A549 (cell line): Measurements from ENCODE around the gene SHLD1. TPM values are rescaled to one million over a fixed set of nuclear protein-coding genes. Genes with fewer than 3 reads are reported as not detected.
A peak's percentile ranks its signal among the peaks of the same experiment; 100 is the strongest.

ENCODE experiments used
- ATAC-seq, 2 experiments: fragments of 200-7000 bp in 1 of 2; fragments of >200 bp in 1 of 2; cut with Nextera tagmentation in 1 of 2; cut with Tn5 transposase in 1 of 2; 3 replicates each; pipeline versions ENCODE4 v1.8.0 to v1.9.1; 2018 to 2020; ENCODE audit warnings: mild to moderate bottlenecking in 1 of 2, moderate library complexity in 1 of 2
- CTCF ChIA-PET: fragments of 300-600 bp; sonication (Branson Sonifier 250); formaldehyde crosslinking; extraction: SDS; loops from one replicate; lab custom pipeline; 2021; ENCODE audit warnings: antibody characterized with exemption, inconsistent platforms; lab: Yijun Ruan, JAX
- POLR2A ChIA-PET: fragments of 350-600 bp; formaldehyde crosslinking; extraction: SDS; loops from one replicate; lab custom pipeline; 2021; ENCODE audit warnings: antibody characterized with exemption, inconsistent platforms; lab: Yijun Ruan, JAX
- DNase-seq, 2 experiments: peaks; one replicate each; pipeline versions ENCODE4 v3.0.0 to v3.0.0-alpha.2; 2011 to 2016; ENCODE audit warnings: low read depth in 1 of 2, low spot score in 1 of 2
- FAIRE-seq: peaks from 2 replicates; lab custom pipeline; 2011; peaks lifted over from hg19 to GRCh38; lab: Jason Lieb, UNC
- H3K27ac ChIP-seq, 2 experiments: fragments of >200 bp; sonication (Bioruptor Twin); formaldehyde crosslinking; 3 replicates each; pipeline ENCODE4 v1.5.1; 2016 to 2017
- H3K4me1 ChIP-seq: fragments of >200 bp; sonication (Bioruptor Twin); formaldehyde crosslinking; 3 replicates; pipeline ENCODE4 v1.6.1; 2016
- H3K4me2 ChIP-seq: fragments of >200 bp; sonication (Bioruptor Twin); formaldehyde crosslinking; 3 replicates; pipeline ENCODE4 v1.6.1; 2016
- H3K4me3 ChIP-seq: fragments of >200 bp; sonication (Bioruptor Twin); formaldehyde crosslinking; 3 replicates; pipeline ENCODE4 v1.5.1; 2016
- H3K9me3 ChIP-seq: fragments of >200 bp; sonication (Bioruptor Twin); formaldehyde crosslinking; 3 replicates; pipeline ENCODE4 v1.6.1; 2016
- CBX8 ChIP-seq: fragments of 200-600 bp; sonication (generic); IDR thresholded peaks from 2 replicates; pipeline ENCODE4 v1.6.1; 2016
- CHD4 ChIP-seq: fragments of 200-600 bp; sonication (generic); IDR thresholded peaks from 2 replicates; pipeline ENCODE4 v1.6.1; 2016; ENCODE audit warnings: antibody characterized with exemption, mild to moderate bottlenecking, borderline replicate concordance
- EHF ChIP-seq: fragments of 250-450 bp; sonication (Bioruptor Pico); IDR thresholded peaks from 2 replicates; pipeline ENCODE4 v1.5.0; 2020; ENCODE audit warnings: mild to moderate bottlenecking
- EP300 ChIP-seq, 2 experiments: fragments of >200 bp; sonication (Bioruptor Twin); formaldehyde crosslinking; IDR thresholded peaks; 2 replicates in 1 of 2; 3 replicates in 1 of 2; pipeline ENCODE4 v1.6.1; 2016 to 2017
- ESRRA ChIP-seq: fragments of 150-350 bp; IDR thresholded peaks from 2 replicates; pipeline ENCODE4 v1.6.1; 2014; ENCODE audit warnings: mild to moderate bottlenecking, low read length, borderline replicate concordance
- GATA3 ChIP-seq: IDR thresholded peaks from 2 replicates; pipeline ENCODE4 v1.6.1; 2012; ENCODE audit warnings: borderline replicate concordance
- HEYL ChIP-seq: fragments of 250-450 bp; sonication (Bioruptor Pico); IDR thresholded peaks from 2 replicates; pipeline ENCODE4 v1.8.0; 2021; ENCODE audit warnings: mild to moderate bottlenecking, moderate library complexity
- HOXA7 ChIP-seq: fragments of 250-450 bp; sonication (Bioruptor Pico); IDR thresholded peaks from 2 replicates; pipeline ENCODE4 v1.5.0; 2020; ENCODE audit warnings: mild to moderate bottlenecking, moderate library complexity
- HOXB13 ChIP-seq: fragments of 250-450 bp; sonication (Bioruptor Pico); IDR thresholded peaks from 2 replicates; pipeline ENCODE4 v1.5.0; 2020; ENCODE audit warnings: low read depth, mild to moderate bottlenecking, moderate library complexity
- HOXB5 ChIP-seq: fragments of 250-450 bp; sonication (Bioruptor Pico); IDR thresholded peaks from 2 replicates; pipeline ENCODE4 v1.5.0; 2020; ENCODE audit warnings: mild to moderate bottlenecking, moderate library complexity
- JUN ChIP-seq, 2 experiments: fragments of >200 bp; sonication (Bioruptor Twin); formaldehyde crosslinking; IDR thresholded peaks; 2 replicates in 1 of 2; 3 replicates in 1 of 2; pipeline ENCODE4 v1.6.1; 2016 to 2017
- JUNB ChIP-seq: fragments of >200 bp; sonication (Bioruptor Twin); formaldehyde crosslinking; IDR thresholded peaks from 2 replicates; pipeline ENCODE4 v1.6.1; 2016
- KDM5A ChIP-seq: fragments of 200-600 bp; sonication (generic); IDR thresholded peaks from 2 replicates; pipeline ENCODE4 v1.6.1; 2016; ENCODE audit warnings: antibody characterized with exemption, mild to moderate bottlenecking
- MAFK ChIP-seq: fragments of 450-650 bp; IDR thresholded peaks from 2 replicates; pipeline ENCODE4 v1.6.1; 2014; ENCODE audit not compliant: partially characterized antibody
- MAZ ChIP-seq: fragments of 150-350 bp; IDR thresholded peaks from 2 replicates; pipeline ENCODE4 v1.6.1; 2014; ENCODE audit warnings: antibody characterized with exemption, low read depth, low read length, borderline replicate concordance
- NFE2L2 ChIP-seq: fragments of 150-350 bp; conservative IDR thresholded peaks from 2 replicates; pipeline ENCODE4 v1.6.1; 2014; ENCODE audit warnings: low read length
- NR3C1 ChIP-seq: fragments of >200 bp; sonication (Bioruptor Twin); formaldehyde crosslinking; IDR thresholded peaks from 3 replicates; pipeline ENCODE4 v1.6.1; 2017
- POLR2AphosphoS2 ChIP-seq: conservative IDR thresholded peaks from 2 replicates; pipeline ENCODE4 v1.6.1; 2012; ENCODE audit warnings: low read length, improper control_type of control experiment, inconsistent platforms
- RNF2 ChIP-seq: fragments of 200-600 bp; sonication (generic); IDR thresholded peaks from 2 replicates; pipeline ENCODE4 v1.6.1; 2016; ENCODE audit warnings: low read depth, mild to moderate bottlenecking, antibody characterized with exemption, moderate library complexity, borderline replicate concordance
- SMC3 ChIP-seq: fragments of >200 bp; sonication (Bioruptor Twin); formaldehyde crosslinking; IDR thresholded peaks from 3 replicates; pipeline ENCODE4 v1.6.1; 2018; ENCODE audit warnings: inconsistent platforms
- SREBF2 ChIP-seq: fragments of 450-650 bp; IDR thresholded peaks from 2 replicates; pipeline ENCODE4 v1.6.1; 2014; ENCODE audit warnings: mild to moderate bottlenecking, moderate library complexity
- ZC3H11A ChIP-seq: fragments of 450-650 bp; IDR thresholded peaks from 2 replicates; pipeline ENCODE4 v1.6.1; 2014; ENCODE audit warnings: antibody characterized with exemption, mild to moderate bottlenecking
- WGBS: methylation state at CpG from one replicate; pipeline ENCODE4 v1.1.6; 2017; ENCODE audit errors: missing lambda C conversion rate; 5-methylcytosine and 5-hydroxymethylcytosine counted together
- polyA plus RNA-seq, 4 experiments: library from polyadenylated mRNA; depleted of rRNA in 3 of 4; stranded (reverse); fragments of >200 nt; fragmentation: RNase III in 1 of 4; extraction: RNeasy Plus Mini Kit Qiagen cat#74134 plus additional on column Dnase treatment in 1 of 4; gene quantifications; 2 replicates in 3 of 4; 3 replicates in 1 of 4; pipeline ENCODE4 v1.2.3, GENCODE V29; 2011 to 2017
- TF ChIP-seq, protein P1 (sequence below): fragments of 250-450 bp; sonication (Bioruptor Pico); IDR thresholded peaks from 2 replicates; pipeline ENCODE4 v1.5.0; 2021; ENCODE audit warnings: mild to moderate bottlenecking, moderate library complexity, borderline replicate concordance
- TF ChIP-seq, protein P2 (sequence below): fragments of >200 bp; sonication (Bioruptor Twin); formaldehyde crosslinking; IDR thresholded peaks from 3 replicates; pipeline ENCODE4 v1.5.1; 2016
- TF ChIP-seq, protein P3 (sequence below): IDR thresholded peaks from 2 replicates; pipeline ENCODE4 v1.6.1; 2012; ENCODE audit warnings: low read depth, borderline replicate concordance

The SHLD1 gene
- polyA plus RNA-seq, 2 of the 4 experiments (the other 2 are of a cell fraction), result 6.5 to 18.4 TPM

DNA sequence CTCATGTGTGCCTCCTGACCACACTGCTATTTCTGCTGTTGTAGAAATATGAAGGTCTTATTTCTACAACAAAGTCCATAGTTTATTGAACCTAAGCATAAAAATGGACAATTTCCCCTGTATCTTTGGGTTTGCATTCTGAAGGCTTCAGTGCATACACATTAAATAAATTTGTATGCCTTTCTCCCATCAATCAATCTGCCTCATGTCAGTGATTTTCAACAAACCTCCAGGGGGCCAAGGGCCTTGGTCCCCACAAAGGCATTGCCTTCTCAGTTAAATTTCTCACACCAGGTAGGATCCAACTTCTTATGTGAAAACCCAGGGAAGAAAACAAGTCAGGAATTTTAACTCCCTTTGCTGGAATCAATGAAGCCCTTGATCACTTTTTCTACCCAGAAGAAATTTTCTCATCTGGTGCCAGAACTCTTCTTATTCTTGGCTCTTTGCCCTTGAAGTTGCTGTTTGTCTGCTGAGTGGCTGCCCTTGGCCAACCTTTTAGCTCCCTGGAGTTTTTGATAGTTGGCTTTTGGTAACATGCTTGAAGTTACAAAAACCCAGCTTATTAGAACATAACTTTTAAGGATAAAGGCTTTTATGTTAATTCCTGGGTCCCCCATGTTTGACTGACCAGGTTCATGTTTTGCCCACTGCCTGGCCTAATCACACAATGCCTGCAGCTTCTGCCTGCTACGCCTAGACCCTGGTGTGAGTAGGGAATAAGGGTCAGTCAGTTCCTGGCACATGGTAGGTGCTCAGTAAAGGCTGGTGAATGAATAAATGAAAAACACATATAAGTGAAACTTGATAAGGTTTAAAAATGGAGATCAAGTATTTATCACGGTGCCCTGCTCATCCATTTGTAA, 37.0 kb downstream of the SHLD1 start:
- Histone ChIP-seq H3K27ac (peak overlapping the region; percentile 74 to 84), H3K4me2 (peak overlapping the region; percentile 48), H3K4me1 (peaks cover 50% of the 10 kb centered on the region), H3K9me3 (no peaks in the 10 kb centered on the region; the same call in 2 of the 3 replicates), H3K4me3 (no peak overlapping the region)
- ChIA-PET POLR2A (interaction anchor here (1.3 kb wide), 1 partner anchor 215 kb away, joined by 7 read pairs; no protein-coding TSS in a partner anchor), CTCF (interaction anchor here (0.7 to 13.1 kb wide), 68 partner anchors 8 to 290 kb away, joined by 3 to 175 read pairs (median 8); no protein-coding TSS in a partner anchor)
- DNase-seq, result peak in 1 of 2 experiments; percentile 57
- 0 out of 3 replicates have a peak, but pooled peaks have one; percentile 22 for TF ChIP-seq SMC3
- TF ChIP-seq HOXA7 (CRISPR knock-in tag), result 0 out of 2 replicates have a peak, but pooled peaks have one; percentile 57
- no peak for TF ChIP-seq NR3C1
- peak; percentile 38; the same call in 1 of the 2 replicates for TF ChIP-seq GATA3
- TF ChIP-seq EP300 (IDR thresholded peaks at IDR 0.05), result peak in 1 of 2 experiments; percentile 69; a peak in 2 of 5 replicates
- peak in 1 of 2 experiments; percentile 42; a peak in 2 of 5 replicates for TF ChIP-seq JUN (IDR thresholded peaks at IDR 0.05)
- TF ChIP-seq HOXB5, result peak; percentile 96
- no peak for TF ChIP-seq MAZ
- ATAC-seq, result peak in 1 of 2 experiments; percentile 55; a peak in 3 of 6 replicates
- WGBS, result 82% methylated on average over 2 of the region's 2 CpGs
- peak; percentile 7 for FAIRE-seq

DNA sequence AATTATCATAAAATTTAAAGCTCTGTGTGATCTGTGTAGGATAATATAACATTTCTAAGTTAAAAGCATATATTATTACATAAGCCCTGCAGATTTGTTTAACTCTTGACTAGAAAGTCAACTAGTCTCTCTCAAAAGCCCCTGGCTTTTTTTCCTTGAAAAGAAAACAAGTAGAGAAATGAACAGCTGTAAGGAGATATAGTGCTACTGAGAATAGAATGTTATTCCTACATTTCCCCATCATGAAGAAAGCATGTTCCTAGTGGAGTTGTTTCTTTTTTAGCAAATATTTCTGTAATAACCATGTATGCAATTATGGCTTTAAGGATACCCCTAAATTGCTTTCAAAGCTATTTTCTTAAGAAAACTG, 37.6 kb downstream of the SHLD1 start:
- H3K4me1 ChIP-seq, result peaks cover 44% of the 10 kb centered on the region
- DNase-seq, result no peak
- H3K9me3 ChIP-seq, result no peaks in the 10 kb centered on the region; the same call in 2 of the 3 replicates
- no peak for FAIRE-seq
- peak overlapping the region; percentile 74 to 84 for H3K27ac ChIP-seq
- ATAC-seq, result no peak
- TF ChIP-seq JUNB, result no peak
- TF ChIP-seq NFE2L2, result no peak
- TF ChIP-seq, protein P1, sequence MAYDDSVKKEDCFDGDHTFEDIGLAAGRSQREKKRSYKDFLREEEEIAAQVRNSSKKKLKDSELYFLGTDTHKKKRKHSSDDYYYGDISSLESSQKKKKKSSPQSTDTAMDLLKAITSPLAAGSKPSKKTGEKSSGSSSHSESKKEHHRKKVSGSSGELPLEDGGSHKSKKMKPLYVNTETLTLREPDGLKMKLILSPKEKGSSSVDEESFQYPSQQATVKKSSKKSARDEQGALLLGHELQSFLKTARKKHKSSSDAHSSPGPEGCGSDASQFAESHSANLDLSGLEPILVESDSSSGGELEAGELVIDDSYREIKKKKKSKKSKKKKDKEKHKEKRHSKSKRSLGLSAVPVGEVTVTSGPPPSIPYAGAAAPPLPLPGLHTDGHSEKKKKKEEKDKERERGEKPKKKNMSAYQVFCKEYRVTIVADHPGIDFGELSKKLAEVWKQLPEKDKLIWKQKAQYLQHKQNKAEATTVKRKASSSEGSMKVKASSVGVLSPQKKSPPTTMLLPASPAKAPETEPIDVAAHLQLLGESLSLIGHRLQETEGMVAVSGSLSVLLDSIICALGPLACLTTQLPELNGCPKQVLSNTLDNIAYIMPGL (CRISPR knock-in tag), result no peak
- TF ChIP-seq HEYL (CRISPR knock-in tag), result no peak
- TF ChIP-seq, protein P2, sequence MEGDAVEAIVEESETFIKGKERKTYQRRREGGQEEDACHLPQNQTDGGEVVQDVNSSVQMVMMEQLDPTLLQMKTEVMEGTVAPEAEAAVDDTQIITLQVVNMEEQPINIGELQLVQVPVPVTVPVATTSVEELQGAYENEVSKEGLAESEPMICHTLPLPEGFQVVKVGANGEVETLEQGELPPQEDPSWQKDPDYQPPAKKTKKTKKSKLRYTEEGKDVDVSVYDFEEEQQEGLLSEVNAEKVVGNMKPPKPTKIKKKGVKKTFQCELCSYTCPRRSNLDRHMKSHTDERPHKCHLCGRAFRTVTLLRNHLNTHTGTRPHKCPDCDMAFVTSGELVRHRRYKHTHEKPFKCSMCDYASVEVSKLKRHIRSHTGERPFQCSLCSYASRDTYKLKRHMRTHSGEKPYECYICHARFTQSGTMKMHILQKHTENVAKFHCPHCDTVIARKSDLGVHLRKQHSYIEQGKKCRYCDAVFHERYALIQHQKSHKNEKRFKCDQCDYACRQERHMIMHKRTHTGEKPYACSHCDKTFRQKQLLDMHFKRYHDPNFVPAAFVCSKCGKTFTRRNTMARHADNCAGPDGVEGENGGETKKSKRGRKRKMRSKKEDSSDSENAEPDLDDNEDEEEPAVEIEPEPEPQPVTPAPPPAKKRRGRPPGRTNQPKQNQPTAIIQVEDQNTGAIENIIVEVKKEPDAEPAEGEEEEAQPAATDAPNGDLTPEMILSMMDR, result no peak
- no peak for TF ChIP-seq MAFK
- TF ChIP-seq CHD4, result no peak
- TF ChIP-seq ESRRA, result no peak
- TF ChIP-seq SREBF2, result no peak
- no peak for TF ChIP-seq HOXB13 (CRISPR knock-in tag)
- TF ChIP-seq ZC3H11A, result no peak
- no peak for TF ChIP-seq CBX8
- TF ChIP-seq, protein P3, sequence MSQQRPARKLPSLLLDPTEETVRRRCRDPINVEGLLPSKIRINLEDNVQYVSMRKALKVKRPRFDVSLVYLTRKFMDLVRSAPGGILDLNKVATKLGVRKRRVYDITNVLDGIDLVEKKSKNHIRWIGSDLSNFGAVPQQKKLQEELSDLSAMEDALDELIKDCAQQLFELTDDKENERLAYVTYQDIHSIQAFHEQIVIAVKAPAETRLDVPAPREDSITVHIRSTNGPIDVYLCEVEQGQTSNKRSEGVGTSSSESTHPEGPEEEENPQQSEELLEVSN, result no peak
- TF ChIP-seq POLR2AphosphoS2, result no peak
- no peak for TF ChIP-seq RNF2
- TF ChIP-seq KDM5A, result no peak
- no peak for TF ChIP-seq EHF (CRISPR knock-in tag)
- peak overlapping the region; percentile 48 for H3K4me2 ChIP-seq
- ChIA-PET CTCF (interaction anchor here (0.6 to 13.1 kb wide), 89 partner anchors 9 to 289 kb away, joined by 3 to 175 read pairs (median 6); no protein-coding TSS in a partner anchor), POLR2A (interaction anchor here (1.0 to 1.3 kb wide), 3 partner anchors 215 to 230 kb away, joined by 3 to 12 read pairs (median 7); no protein-coding TSS in a partner anchor)
- H3K4me3 ChIP-seq, result no peak overlapping the region
